Erythroblast (primary cell): Measurements from ENCODE around the gene OBP2B.
A peak's percentile ranks its signal among the peaks of the same experiment; 100 is the strongest.

Source experiments
- DNase-seq, 2 experiments: peaks; one replicate each; lab custom pipeline; 2025; lab: John Stamatoyannopoulos, UW
- GATA1 ChIP-seq: IDR thresholded peaks from 2 replicates; pipeline ENCODE4 v1.6.1; 2011; ENCODE audit warnings: low read depth, mild to moderate bottlenecking, control low read depth, low read length, moderate library complexity
- POLR2A ChIP-seq: IDR thresholded peaks from 2 replicates; pipeline ENCODE4 v1.6.1; 2011; ENCODE audit warnings: mild to moderate bottlenecking, low read length

Gene OBP2B

DNA sequence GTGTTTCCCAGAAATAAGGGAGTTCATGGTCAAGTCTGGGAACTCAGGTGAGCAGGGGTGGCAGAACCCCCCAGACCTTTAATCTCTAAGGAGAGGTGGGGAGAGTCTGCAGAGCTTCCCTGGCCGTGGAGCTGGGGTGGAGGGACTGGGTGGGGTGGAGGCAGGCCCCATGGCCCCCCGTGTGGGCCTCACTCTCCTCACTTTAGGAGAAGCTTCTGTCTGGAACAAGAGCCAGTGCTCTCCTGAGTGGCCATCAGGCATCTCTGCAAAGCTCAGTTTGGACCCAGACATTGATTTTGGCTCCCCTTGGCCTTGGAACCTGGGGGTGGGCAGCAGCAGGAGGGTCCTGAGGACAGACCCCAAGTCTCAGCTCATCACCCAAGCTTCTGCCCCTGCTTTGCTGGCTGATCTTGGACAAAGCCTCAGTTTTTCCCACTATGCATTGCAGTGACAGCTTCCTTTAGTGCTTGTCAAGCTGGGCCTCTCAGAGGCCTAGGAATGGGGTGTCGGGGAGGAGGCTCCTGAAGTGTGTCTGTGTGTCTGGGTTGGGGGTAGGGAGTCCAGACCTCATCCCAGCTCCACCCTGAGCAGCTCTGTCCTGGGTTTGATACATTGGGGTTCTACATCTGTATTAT lies 41.8 kb downstream of the OBP2B start:
- TF ChIP-seq GATA1 (no peak), POLR2A (no peak)

DNA sequence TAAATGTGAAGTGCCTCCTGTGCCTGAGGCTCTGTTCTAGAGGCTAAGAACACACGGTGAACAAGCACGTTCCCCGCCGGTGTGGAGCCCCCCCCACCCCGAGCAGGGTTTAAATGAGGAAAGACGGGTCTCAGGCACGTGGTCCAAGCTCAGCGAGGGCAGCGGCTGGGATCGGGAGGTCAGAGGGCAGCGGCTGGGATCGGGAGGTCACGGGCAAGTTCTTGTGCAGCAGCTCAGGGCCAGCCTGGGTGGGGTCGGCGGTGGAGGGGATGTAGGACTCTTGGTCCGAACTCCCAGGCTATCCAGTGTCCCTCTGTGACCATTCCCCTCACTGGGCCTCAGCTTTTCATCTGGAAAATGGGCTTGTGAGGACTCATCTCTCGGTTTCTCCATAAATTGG lies 42.7 kb downstream of the OBP2B start:
- TF ChIP-seq GATA1 (no peak), POLR2A (no peak)
- no peak for DNase-seq

More for the DNA sequence above, 41.8 kb downstream of the OBP2B start:
- DNase-seq = no peak

DNA sequence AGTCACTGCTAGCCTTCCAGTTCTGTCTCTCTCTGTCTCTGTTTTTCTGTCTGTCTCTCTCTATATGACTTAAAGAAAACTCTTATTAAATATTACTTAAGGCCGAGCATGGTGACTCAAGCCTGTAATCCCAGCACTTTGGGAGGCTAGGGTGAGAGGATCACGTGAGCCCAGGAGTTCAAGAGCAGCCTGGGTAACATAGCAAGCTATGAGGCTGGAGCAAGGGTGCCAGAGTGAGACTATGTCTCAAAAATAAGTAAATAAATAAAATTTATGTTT lies 43.7 kb downstream of the OBP2B start:
- TF ChIP-seq POLR2A = no peak
- TF ChIP-seq GATA1 = no peak
- no peak for DNase-seq

DNA sequence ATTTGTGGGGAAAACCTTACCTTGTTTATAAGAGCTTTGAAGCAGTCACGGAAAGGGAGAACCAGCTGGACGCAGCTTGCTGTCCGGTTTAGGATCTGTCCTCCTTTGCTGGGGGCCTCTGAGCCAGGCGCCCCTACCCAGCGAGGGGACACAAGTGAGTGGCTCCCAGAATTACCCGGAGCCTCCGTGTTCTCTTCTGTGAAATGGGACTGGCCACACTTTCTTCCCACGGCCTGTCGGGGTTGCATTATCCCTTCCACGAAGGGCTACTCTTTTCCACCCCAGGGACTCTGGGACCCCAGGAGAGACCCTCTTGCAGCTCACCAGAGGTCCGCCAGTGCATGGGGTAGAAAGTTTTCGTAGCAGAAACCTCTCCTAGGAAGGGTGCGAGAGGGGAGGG lies 44.9 kb downstream of the OBP2B start:
- TF ChIP-seq POLR2A = no peak
- TF ChIP-seq GATA1 = no peak
- no peak for DNase-seq

DNA sequence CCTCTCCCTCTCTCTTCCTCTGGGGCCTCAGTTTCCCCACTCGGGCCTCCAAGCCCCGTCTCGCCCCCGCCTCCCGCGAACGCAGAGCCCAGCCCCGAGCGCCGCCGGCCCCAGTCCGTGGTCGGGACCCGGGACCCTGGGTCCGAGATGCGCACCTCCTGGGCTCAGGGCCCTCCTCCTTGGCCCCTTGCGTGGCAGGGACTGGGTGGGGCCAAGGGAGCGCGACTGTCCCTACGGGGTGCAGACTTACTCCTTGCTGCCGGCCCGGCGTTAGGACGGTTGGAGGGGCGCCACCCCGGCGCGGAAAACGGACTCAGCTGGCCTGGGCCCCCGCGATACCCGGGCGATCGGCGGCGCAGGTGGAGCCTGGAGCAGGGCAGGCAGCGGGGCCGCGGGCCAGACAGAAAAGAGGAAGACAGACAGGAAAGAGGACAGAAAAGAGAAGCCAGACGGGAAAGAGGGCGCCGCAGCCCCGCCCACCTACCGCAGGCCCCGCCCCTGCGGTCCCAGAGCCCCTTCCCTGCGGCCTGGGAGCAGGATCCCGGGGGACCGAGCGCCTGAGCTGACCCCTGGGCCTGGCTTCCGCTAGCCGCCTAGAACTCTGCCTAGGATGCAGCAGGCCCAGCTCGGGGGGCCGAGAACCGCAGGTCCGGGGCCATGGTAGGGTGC lies 45.4 kb downstream of the OBP2B start, which contains the start of gene GBGT1:
GBGT1 (minus strand) TSS at position 411 of the 669 bp plus-strand sequence. CDS start 1,502 bp downstream, outside the sequence.
- TF ChIP-seq POLR2A = peak; percentile 84
- no peak for TF ChIP-seq GATA1
- DNase-seq = peak; percentile 79 to 83

DNA sequence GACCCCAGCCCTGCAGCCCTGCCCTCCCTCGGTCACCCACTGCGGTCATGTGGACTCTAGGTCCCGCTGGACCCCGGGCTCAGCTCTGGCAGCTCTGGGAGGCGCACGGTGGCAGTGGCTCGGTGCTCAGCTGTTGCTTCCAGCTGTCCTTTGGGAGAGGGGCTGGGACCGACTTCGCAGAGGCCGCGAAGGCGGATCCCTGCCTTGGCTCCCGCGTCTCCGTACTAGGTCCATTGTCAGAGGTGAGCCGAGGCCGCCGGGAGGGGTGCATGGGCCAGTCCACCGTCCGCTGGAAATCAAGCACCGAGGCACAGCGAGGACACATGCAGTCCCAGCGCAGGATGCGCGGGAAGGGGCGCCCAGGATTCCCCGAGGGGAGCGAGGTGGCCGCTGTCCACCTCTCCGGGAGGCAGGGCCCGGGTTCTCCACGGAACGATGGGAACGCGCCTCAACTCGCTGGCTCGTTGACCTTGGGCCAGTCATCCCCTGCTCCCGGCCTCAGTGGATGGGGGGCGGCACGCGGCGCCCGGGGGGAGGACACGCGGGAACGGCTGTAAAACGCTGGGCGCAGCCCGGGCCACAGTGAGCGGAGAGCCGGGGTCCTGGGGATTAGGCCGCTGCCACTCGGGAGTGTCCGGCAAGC lies 46.1 kb downstream of the OBP2B start:
- peak in 1 of 2 experiments; percentile 50 for DNase-seq
- TF ChIP-seq GATA1 = no peak
- no peak for TF ChIP-seq POLR2A

DNA sequence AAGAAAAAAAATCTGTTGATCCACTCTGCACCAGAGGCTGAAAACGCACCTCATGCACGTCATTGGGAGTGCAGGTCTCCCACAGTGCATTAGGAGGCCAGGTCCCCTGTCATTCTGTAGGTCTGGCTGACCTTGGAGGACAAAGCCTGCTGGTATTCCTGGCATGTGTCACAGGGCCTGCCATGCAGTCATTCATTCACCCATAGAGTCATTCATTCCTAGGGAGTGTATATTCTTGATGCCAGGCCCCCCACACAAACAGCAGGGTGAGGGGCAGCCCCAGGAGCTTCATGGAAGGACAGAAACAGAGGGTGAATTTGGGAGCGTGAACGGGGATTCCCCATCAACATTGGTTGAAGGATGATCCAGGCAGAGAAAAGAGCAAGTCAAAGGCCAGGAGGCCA lies 47.5 kb downstream of the OBP2B start:
- TF ChIP-seq GATA1 = no peak
- peak; percentile 73 for TF ChIP-seq POLR2A

DNA sequence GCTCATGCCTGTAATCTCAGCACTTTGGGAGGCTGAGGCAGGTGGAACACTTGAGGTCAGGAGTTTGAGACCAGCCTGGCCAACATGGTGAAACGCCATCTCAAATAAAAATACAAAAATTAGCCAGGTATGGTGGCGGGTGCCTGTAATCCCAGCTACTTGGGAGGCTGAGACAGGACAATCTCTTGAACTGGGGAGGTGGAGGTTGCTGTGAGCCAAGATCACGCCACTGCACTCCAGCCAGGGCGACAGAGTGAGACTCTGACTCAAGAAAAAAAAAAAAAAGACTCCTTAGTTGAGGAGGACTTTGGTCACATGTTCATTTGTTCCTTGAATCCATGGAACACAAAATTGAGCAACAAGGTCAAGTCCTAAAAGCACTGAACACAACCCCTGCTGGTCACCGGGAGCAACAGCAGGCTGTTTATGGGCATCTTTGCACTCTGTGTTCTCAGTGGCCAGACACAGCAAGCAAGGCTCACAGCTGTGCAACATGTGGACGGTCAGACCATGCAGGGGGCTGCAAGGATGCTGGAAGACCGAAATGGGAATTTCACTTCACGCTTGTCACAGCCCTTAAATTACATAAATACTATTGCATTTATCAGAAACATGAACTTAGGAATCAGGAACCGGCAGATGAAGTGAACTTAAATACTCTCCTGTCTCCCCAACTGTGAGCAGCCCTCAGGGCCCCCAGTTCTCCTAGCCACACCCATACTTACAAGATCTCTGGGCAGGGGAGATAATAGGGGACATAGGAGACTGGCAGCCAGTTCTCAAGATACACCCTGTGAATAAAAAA lies 48.1 kb downstream of the OBP2B start:
- peak; percentile 92 to 97 for DNase-seq
- TF ChIP-seq GATA1 = peak; percentile 41
- TF ChIP-seq POLR2A = no peak

More for the DNA sequence above, 47.5 kb downstream of the OBP2B start:
- no peak for DNase-seq

DNA sequence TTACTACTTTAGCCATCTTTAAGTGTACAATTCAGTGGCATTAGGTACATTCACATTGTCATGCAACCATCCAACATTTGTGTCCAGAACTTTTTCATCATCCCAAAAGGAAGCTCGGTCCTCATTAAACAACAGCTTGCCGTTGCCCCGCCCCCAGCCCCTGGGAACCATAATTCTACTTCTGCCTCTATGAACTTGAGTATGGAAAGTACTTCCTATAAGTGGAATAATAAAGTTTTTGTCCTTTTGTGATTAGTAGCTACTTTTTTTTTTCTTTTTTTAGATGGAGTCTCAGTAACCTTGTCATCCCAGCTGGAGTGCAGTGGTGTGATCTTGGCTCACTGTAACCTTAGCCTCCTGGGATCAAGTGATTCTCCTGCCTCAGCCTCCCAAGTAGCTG lies 50.4 kb downstream of the OBP2B start:
- DNase-seq = no peak

More for the DNA sequence above, 50.4 kb downstream of the OBP2B start:
- TF ChIP-seq POLR2A (no peak), GATA1 (no peak)
